GM12878 (cell line): Measurements from ENCODE around the gene TCERG1L.

Source experiments
- BMI1 ChIP-seq: fragments of 450-650 bp; IDR thresholded peaks from 2 replicates; pipeline ENCODE4 v1.6.1; 2016; ENCODE audit warnings: mild to moderate bottlenecking, moderate library complexity, borderline replicate concordance
- ELK1 ChIP-seq: IDR thresholded peaks from 2 replicates; pipeline ENCODE4 v1.6.1; 2012; ENCODE audit warnings: low read depth, low read length, improper control_type of control experiment
- EP300 ChIP-seq, 2 experiments: fragments of 150-350 bp in 1 of 2; IDR thresholded peaks; 2 replicates each; pipeline ENCODE4 v1.6.1; 2011 to 2012; ENCODE audit warnings: low read depth in 2 of 2, low read length in 2 of 2, borderline replicate concordance in 1 of 2, improper control_type of control experiment in 1 of 2, inconsistent platforms in 1 of 2; ENCODE audit not compliant: control insufficient read depth in 1 of 2
- NBN ChIP-seq: fragments of 450-650 bp; IDR thresholded peaks from 2 replicates; pipeline ENCODE4 v1.6.1; 2016
- PBX3 ChIP-seq: IDR thresholded peaks from 2 replicates; pipeline ENCODE4 v1.6.1; 2011; ENCODE audit warnings: mild to moderate bottlenecking, low read depth, low read length, moderate library complexity; ENCODE audit not compliant: insufficient replicate concordance
- POLR2A ChIP-seq: IDR thresholded peaks from 2 replicates; pipeline ENCODE4 v1.6.1; 2011; ENCODE audit warnings: low read depth, mild to moderate bottlenecking, low read length
- RAD21 ChIP-seq: IDR thresholded peaks from 2 replicates; pipeline ENCODE4 v1.6.1; 2011; ENCODE audit warnings: mild to moderate bottlenecking, low read depth, low read length, moderate library complexity; ENCODE audit not compliant: insufficient read depth
- SIN3A ChIP-seq: IDR thresholded peaks from 2 replicates; pipeline ENCODE4 v1.6.1; 2012; ENCODE audit warnings: low read depth, low read length, improper control_type of control experiment
- SIX5 ChIP-seq: IDR thresholded peaks from 2 replicates; pipeline ENCODE4 v1.6.1; 2011; ENCODE audit warnings: mild to moderate bottlenecking, low read depth, low read length, moderate library complexity; ENCODE audit not compliant: severe bottlenecking
- TCF3 ChIP-seq: IDR thresholded peaks from 2 replicates; pipeline ENCODE4 v1.6.1; 2012; ENCODE audit warnings: low read depth, mild to moderate bottlenecking, low read length, borderline replicate concordance; ENCODE audit not compliant: insufficient read depth

- TF ChIP-seq PBX3 (no peak), RAD21 (no peak), ELK1 (no peak), TCF3 (no peak), POLR2A (no peak), EP300 (IDR thresholded peaks at IDR 0.05; ENCODE audit: borderline replicate concordance in 1 of 2, control insufficient read depth in 1 of 2, low read depth in 2 of 2, low read length in 2 of 2) (no peak), NBN (no peak), BMI1 (no peak), SIN3A (no peak), SIX5 (no peak)
Observed at GRCh38 chr10:131083915-131084790, 227.4 kb downstream of the TCERG1L start.
